GM21529 (cell line): ENCODE measurements around the gene LACRT.
"Not testable (repeated sequence)": the region's sequence is repeated elsewhere in the genome, so short reads cannot be mapped to it uniquely, and the experiment has no call there.

Experiments
- ATAC-seq: cut with Tn5 transposase; IDR thresholded peaks from one replicate; pipeline ENCODE4 v1.9.1; 2021; ENCODE audit not compliant: unreplicated experiment

Gene LACRT

GRCh38 chr12:54641089-54641488, 6.4 kb upstream of the LACRT start:
- no peak for ATAC-seq

DNA sequence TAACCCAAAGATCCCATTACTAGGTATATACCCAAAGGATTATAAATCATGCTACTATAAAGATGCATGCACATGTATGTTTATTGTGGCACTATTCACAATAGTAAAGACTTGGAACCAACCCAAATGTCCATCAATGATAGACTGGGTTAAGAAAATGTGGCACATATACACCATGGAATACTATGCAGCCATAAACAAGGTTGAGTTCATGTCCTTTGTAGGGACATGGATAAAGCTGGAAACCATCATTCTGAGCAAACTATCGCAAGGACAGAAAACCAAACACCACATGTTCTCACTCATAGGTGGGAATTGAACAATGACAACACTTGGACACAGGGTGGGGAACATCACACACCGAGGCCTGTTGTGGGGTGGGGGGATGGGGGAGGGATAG, 4.4 kb upstream of the LACRT start:
- ATAC-seq = not testable (repeated sequence)

DNA sequence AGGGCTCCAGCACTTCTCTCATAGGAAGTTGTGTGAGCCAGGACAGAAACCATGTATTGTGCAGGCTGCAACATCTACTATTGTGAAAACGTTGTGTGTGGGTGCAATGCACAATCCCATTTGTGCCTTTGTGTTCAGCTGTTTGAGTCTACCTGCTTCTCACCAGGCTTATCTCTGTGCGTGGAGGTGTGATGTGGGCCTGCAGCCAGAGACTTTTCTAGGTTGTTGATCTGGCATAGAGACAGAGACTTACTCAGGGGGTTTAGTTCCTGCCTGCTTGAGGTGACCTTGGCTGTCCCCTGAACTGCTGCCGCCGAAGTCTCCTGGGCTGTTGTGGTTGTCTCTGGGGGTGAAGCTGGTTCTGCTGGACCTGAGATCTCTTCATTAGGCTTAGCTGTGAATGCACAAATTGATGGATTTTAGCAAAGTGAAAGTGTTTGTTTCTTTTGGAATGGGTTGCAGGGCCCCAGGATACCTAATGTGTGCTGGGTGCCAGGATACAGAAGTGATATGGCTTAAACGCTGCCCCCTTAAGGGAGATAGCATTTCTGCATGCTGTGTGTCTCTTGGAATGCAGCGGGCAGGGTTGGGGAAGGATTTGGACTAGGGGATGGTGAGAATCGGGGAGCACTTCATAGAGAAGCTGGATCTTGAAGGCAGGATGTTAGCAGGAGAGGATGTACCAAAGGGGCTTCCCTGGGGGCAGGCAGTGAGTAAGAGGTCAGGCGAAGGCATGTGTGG, 2.5 kb downstream of the LACRT start:
- ATAC-seq = no peak

DNA sequence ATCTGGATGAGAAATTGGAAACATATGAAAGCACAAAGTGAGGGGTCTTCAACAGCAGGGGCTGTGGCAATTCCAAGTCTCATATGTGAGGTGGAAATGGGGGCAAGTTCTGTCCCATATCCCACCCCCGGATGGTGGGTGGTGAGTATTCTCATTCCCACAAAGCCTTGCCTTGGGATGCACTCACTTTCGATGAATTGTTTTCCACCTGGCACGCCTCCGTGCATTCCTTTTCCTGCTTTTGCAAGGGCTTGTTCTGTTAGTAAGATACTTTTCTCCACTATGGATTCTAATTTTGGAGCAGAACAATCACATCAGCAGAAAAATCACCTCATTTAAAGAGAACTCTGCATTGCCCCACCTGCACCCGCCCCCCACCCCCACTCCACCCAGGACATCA, 3.1 kb downstream of the LACRT start:
- ATAC-seq = no peak

DNA sequence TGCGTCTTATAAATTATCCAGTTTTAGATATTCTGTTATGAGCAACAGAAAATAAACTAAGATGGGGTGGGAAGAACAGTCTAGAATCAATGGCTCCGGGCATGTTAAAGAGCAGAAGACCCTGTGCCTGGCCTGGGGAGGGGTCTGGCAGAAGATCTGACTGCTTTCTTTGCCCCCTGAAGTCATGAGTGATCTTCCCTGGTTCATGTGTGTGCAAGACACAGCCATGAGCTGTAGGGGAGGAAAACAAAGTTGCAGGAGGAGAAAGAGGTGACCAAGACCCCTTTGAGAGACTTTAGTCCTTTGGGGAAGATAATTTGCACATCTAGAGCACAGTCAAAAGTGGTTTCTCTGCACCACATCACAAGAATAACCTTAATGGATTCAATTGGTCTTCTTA, 4.8 kb downstream of the LACRT start:
- no peak for ATAC-seq

- no peak for ATAC-seq
These were observed 6.4 kb downstream of the LACRT start for GRCh38 chr12:54628186-54628846.

- no peak for ATAC-seq
These were observed 7.4 kb downstream of the LACRT start for GRCh38 chr12:54627304-54627703.

GRCh38 chr12:54625598-54625997, 9.1 kb downstream of the LACRT start:
- ATAC-seq = no peak

- no peak for ATAC-seq
These were observed 10.1 kb downstream of the LACRT start for GRCh38 chr12:54624315-54625279.

- no peak for ATAC-seq
These were observed 12.1 kb downstream of the LACRT start for GRCh38 chr12:54622463-54623183.

GRCh38 chr12:54616933-54617680, 17.6 kb downstream of the LACRT start:
- ATAC-seq = no peak

DNA sequence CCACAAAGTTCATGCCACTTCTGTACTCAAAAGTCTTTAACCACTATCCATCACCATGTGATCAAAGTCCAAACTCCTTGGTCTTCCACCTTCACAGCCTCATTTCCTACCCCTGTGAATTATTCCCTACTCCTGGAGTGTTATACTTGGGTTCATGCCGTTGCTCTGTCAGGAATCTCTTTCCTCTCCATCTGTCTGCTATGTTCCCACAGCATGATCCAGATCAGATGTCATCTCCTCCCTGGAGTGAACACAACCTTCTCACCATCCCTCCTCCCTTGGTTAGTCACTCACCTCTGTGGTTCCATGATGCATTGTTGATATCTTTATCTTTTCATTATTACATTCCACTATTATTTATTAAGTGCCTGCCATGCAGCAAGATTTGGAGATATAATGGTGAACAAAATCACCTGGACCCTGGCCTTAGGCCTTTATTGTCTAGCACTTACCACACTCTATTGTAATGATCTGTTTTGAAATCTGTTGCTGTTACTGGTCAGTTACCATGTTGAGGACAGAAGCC, 22.4 kb downstream of the LACRT start:
- no peak for ATAC-seq

GRCh38 chr12:54611715-54612149, 23.0 kb downstream of the LACRT start:
- no peak for ATAC-seq

- ATAC-seq = no peak
These were observed 25.9 kb downstream of the LACRT start for GRCh38 chr12:54608769-54609168.

GRCh38 chr12:54608156-54608555, 26.5 kb downstream of the LACRT start:
- ATAC-seq = no peak

DNA sequence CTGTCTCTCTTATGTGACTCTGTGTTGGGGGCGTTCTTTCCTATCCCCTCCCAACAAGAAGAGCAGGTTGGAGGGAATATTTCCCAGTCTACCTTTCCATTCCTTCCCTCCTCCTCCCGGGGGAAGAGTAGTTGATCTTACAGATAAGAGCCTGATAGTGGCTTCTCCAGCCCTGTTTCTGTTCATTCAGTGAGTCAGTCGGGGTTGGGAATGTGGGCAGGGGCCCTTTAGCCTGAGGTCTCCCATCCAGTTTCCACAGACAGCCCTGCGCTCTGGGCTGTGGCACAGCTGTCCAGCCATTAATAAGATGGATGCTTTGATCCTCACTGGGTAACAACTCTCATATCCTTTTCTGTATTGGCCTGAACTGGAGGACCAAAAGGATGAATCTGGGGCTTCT, 28.1 kb downstream of the LACRT start:
- ATAC-seq = no peak

DNA sequence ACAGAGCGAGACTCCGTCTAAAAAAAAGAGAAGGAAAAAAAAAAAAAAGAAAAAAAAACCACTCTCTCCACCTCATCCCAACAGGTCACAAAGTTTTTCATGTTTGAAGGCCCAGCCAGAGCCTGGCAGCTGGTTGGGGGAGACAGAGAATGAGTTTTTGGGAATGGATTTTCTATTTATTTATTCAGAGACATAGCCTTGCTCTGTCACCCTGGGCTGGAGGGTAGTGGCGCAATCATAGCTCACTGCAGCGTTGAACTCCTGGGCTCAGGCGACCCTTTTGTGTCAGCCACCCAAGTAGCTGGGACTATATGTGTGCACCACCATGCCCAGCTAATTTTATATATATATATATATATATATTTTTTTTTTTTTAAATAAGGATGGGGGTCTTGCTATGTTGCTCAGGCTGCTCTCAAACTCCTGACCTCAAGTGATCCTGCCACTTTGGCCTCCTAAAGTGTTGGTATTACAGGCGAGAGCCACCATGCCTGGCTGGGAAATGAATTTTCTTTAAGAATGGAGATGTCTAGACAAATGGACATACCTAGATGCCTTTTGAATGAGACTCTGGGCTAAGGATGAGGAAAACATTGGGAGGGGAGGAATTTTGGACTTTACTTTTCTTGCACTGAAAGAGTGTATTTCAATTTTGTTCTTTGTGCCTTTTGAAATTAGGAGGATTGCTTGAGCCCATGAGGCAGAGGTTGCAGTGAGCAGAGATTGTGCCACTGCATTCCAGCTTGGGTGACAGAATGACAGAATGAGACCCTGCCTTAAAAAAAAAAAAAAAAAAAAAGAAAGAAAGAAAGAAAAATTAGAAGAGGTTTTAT, 29.3 kb downstream of the LACRT start:
- no peak for ATAC-seq

GRCh38 chr12:54604436-54604835, 30.3 kb downstream of the LACRT start:
- ATAC-seq = no peak

GRCh38 chr12:54603872-54604271, 30.8 kb downstream of the LACRT start:
- ATAC-seq = no peak
